GM19455 (cell line): ENCODE results near the gene TUFT1.

Experiments used
- ATAC-seq: cut with Tn5 transposase; IDR thresholded peaks from one replicate; pipeline ENCODE4 v1.9.1; 2021; ENCODE audit not compliant: unreplicated experiment

TUFT1 gene

GRCh38 chr1:151540021-151540981 is at the start of gene TUFT1:
Gene TUFT1, plus strand, starts transcription at chr1:151540309. Its CDS starts 58 bp downstream, at chr1:151540367.
- ATAC-seq, result peak; percentile 91

GRCh38 chr1:151491641-151492040 is 48.5 kb upstream of the TUFT1 start:
- no peak for ATAC-seq

- ATAC-seq, result no peak
These were observed 48.0 kb upstream of the TUFT1 start for GRCh38 chr1:151492120-151492519.

GRCh38 chr1:151493042-151493441 is 47.1 kb upstream of the TUFT1 start:
- no peak for ATAC-seq

- ATAC-seq, result no peak
These were observed 45.3 kb upstream of the TUFT1 start for GRCh38 chr1:151494741-151495281.

- no peak for ATAC-seq
These were observed 44.8 kb upstream of the TUFT1 start for GRCh38 chr1:151495316-151495715.

GRCh38 chr1:151499365-151499764 is 40.7 kb upstream of the TUFT1 start:
- ATAC-seq, result no peak

- ATAC-seq, result no peak
These were observed 40.2 kb upstream of the TUFT1 start for GRCh38 chr1:151499930-151500329.

- ATAC-seq, result no peak
These were observed 38.6 kb upstream of the TUFT1 start for GRCh38 chr1:151501474-151501873.

GRCh38 chr1:151502035-151502700 is 37.9 kb upstream of the TUFT1 start:
- no peak for ATAC-seq

- no peak for ATAC-seq
These were observed 37.0 kb upstream of the TUFT1 start for GRCh38 chr1:151502859-151503780.

- ATAC-seq, result no peak
These were observed 35.9 kb upstream of the TUFT1 start for GRCh38 chr1:151504252-151504651.

GRCh38 chr1:151504759-151505158 is 35.4 kb upstream of the TUFT1 start:
- no peak for ATAC-seq

GRCh38 chr1:151508833-151509232 is 31.3 kb upstream of the TUFT1 start:
- ATAC-seq, result no peak

GRCh38 chr1:151509350-151510019 is 30.6 kb upstream of the TUFT1 start:
- no peak for ATAC-seq

GRCh38 chr1:151510020-151510405 is 30.1 kb upstream of the TUFT1 start:
- ATAC-seq, result no peak

GRCh38 chr1:151510614-151510956 is 29.5 kb upstream of the TUFT1 start:
- ATAC-seq, result no peak

GRCh38 chr1:151510957-151511635 is 29.0 kb upstream of the TUFT1 start, which contains the start of gene CGN:
Gene CGN, plus strand, starts transcription at chr1:151511387. Its CDS starts 7,133 bp downstream, at chr1:151518520.
- ATAC-seq, result peak; percentile 86

- peak; percentile 9 for ATAC-seq
These were observed 28.4 kb upstream of the TUFT1 start for GRCh38 chr1:151511636-151512215.
